ENCODE data around the gene NTF3. TPM values are rescaled to one million over a fixed set of nuclear protein-coding genes. Genes with fewer than 3 reads are reported as not detected.

NTF3 gene
- total RNA-seq, 1 experiment from 2014 or later, result 16.9 TPM

DNA sequence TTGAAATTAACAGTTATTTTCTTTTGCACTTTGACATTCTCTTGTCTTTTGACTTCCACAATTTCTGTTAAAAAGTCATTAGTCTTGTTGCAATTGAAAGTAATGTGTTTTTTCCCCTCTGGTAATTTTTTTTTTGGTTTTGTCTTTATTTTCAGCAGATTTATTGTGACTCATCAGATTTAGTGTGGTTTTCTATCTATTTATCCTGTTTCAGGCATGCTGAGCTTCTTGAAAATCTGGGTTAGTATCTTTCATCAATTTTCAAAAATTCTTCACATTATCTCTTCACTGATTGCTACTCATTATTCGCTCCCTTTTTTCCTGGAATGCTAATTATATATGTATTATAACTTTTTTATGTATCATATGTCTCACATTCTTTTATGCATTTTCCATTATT, 15.3 kb upstream of the NTF3 start:
- Histone ChIP-seq H3K36me3 (no peaks in the 10 kb centered on the region), H3K4me1 (peaks cover 8% of the 10 kb centered on the region; the same call in 1 of the 2 replicates), H3K27ac (no peak overlapping the region), H3K27me3 (no peaks in the 10 kb centered on the region), H3K9me3 (replicated peaks) (no peaks in the 10 kb centered on the region; the same call in 1 of the 2 replicates), H3K4me3 (no peak overlapping the region)
- no peak for DNase-seq

DNA sequence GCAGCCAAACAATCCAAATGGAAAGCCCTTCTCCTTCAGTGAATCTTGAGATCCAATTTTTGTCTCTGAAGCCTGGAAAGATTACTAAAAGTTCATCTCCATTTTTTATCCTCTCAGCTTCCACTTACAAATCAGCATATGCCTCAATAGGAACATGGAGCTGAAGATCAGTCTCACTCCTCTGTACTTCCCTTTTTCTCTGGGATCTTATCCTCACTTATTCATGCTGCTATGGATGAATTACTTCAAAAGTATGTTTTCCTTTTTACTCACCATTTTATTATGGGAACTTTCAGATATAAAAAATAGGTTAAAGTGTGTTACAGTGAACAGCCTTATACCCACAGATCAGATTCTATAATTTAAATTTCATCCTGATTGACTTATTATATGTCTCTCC, 14.4 kb upstream of the NTF3 start:
- H3K27me3 ChIP-seq, result no peaks in the 10 kb centered on the region
- H3K4me1 ChIP-seq, result peaks cover 8% of the 10 kb centered on the region; the same call in 1 of the 2 replicates
- no peak for DNase-seq
- no peaks in the 10 kb centered on the region for H3K9me3 ChIP-seq (replicated peaks)
- no peak overlapping the region for H3K27ac ChIP-seq
- H3K4me3 ChIP-seq, result no peak overlapping the region
- H3K36me3 ChIP-seq, result no peaks in the 10 kb centered on the region

DNA sequence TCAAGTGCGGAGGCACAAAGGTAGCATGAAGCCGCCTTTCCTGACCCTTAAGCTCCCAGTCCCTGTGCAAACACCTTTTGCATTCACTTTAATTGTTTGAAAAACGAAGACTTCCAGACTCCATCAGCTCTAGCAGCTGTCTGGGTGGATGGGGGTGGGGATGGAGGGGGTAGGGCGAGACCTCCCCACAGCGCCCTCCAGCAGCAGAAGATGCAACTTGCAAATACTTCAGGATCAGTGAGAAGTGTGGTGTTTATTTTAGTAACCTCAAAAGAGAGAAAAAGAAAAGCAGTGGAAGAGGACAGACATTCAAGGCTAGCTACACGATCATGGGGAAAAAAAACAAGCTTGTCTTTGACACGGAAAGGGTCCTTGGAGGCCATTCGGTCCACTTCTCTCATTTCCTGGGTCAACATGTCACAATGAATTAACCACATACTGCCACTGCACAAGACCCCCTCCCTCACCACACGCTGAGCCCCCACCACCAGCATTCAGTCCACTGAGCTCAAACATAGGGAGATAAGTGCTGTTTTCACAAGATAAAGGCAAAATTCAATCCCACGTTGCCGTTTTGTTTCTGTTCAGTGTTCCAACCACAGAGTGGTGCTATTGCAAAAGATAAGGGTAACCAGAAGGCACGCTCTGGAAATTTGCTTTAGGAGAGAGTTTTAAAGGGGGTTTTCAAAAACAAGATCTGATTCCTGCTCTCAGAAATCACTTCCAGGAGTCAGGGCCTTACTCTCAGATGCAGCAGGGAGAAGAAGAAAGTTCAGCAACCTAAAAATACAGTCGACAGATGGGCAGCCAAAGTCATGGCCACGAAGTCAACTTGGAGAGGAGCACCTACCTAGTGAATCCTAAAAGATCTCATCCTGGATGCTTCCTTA, 3.3 kb upstream of the NTF3 start:
- Histone ChIP-seq H3K27me3 (no peaks in the 10 kb centered on the region), H3K27ac (peak overlapping the region; percentile 48; the same call in 1 of the 2 replicates), H3K4me1 (peaks cover 13% of the 10 kb centered on the region), H3K4me3 (peak overlapping the region; percentile 35), H3K36me3 (no peaks in the 10 kb centered on the region), H3K9me3 (replicated peaks) (no peaks in the 10 kb centered on the region)
- peak; percentile 68 to 79 for DNase-seq

DNA sequence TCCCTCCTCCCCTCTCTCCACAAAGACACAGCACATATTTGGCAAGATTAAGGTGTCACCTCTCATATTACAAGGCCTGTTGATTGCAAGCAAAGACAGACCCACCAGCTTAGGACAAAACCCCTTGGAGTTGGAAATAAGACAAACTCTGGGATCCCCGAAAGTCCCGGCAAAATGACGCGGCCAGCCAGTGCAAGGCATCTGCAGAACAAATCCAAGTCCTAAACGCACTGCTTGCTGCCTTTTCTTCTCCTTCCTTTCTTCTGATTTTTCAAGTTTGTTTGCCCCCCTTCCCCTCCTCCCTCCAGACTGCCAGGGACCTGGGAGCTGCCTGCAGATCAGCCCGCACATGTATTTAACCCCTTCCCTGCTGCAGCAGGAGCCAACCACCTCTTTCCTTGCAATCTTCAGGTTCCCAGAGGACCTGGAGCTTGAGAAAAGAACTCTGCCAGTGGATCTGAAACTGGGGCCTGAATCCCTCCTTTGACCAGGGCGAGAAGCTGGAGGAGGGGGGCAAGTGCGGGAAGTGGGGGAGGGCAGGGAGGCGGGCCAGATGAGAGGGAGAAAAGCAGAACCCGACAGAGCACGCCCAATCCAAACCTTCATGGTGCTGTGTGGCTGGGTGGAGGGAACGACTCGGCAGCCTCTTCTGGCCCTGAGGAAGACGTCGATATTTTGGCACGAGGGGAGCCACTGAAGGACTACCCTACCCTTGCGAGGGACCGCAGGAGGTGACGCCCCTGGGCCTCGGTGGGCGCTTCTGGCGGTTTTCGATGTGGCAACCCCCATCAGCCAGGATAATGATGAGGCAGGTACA, 2.0 kb upstream of the NTF3 start:
- no peaks in the 10 kb centered on the region for H3K36me3 ChIP-seq
- H3K27ac ChIP-seq, result no peak overlapping the region
- peak; percentile 45 to 57 for DNase-seq
- peaks cover 16% of the 10 kb centered on the region for H3K4me1 ChIP-seq
- no peaks in the 10 kb centered on the region for H3K27me3 ChIP-seq
- H3K4me3 ChIP-seq, result peak overlapping the region; percentile 90
- H3K9me3 ChIP-seq (replicated peaks), result no peaks in the 10 kb centered on the region

DNA sequence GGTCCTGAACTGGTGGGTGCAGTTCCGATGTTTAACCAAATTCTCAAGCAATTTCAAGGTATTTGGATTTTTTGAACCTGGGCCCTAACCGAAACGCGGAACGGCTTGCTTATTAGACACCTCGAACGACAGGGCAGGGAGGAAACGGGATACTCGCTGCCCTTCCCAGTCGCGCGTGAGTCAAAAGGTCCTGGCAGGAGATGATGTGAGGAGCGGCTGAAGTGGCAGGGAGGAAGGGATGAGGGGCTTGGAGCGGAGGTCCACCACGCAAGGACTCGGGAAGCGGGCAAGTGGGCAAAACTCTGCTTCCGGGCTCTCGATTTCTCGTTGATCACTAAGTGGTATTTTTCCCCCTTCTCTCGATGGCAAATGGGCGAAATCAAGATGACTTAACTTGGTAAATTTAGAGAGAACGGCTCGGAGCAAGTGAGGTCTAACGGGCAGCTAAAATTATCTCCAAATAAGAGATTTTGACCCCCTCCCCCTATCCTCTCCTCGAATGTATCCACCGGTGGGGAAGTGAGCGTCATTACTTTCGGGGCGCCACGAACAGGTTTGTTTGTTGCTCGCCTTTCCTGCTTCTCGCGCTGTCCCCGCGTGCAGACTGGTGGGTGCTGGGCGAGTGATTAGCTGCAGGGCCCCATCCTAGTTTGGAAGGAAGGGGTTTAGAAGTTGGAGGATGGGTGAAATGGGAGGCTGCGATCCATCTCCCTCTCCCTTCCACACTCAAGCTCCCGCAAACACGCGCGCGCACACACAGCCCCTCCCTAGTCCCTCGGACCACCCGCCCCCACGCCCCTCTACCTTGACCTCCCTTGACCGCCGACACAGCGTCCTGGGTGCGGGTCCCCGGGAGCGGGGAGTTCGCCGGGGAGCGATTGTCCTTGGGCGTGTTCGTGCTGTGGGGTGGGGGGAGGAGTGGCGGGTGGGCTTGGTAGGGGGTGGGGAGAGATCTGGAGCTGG, 986 bp upstream of the NTF3 start:
- Histone ChIP-seq H3K27me3 (no peaks in the 10 kb centered on the region), H3K36me3 (no peaks in the 10 kb centered on the region), H3K4me3 (peak overlapping the region; percentile 90), H3K4me1 (peaks cover 16% of the 10 kb centered on the region), H3K27ac (no peak overlapping the region), H3K9me3 (replicated peaks) (no peaks in the 10 kb centered on the region)
- peak in 1 of 2 experiments; percentile 28 for DNase-seq

DNA sequence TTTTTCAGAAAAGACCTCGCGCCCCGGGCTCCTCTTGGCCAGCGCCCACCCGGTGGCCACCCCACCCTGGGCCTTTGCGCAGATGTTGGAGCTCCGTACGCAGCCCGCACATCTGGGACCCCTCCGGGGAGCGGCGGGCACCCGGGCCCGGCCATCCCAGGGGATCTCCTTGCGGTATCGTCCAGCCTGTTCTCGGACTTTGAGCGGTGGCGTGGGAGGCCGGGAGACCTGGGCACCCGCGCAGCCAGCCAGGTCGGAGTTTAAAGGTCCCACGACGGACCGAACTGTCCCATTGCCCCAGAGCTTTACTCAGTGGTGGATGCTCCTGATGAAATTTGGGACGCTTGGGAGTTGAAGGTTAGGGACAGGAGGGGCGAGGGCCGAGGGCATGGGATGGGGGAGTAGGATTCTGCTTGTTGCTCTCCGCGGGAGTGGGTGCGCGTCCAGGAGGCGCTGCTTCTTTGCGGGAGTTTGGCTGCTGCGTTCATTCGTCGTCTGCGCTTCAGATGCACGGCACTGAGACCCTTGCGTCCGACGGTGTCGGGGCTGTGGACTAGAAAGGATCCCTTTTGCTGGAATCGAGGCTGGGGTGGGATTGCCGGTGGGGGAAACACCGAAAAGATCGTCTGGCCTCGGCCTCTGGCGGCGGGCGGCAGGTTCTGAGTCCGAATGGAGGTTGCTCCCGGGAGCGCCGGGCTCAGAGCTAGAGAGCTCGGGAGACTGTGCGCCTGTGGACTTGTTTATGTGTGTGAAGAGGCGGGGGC, 1.4 kb downstream of the NTF3 start:
- Histone ChIP-seq H3K27me3 (no peaks in the 10 kb centered on the region), H3K36me3 (no peaks in the 10 kb centered on the region; the same call in 1 of the 2 replicates), H3K4me3 (peak overlapping the region; percentile 90), H3K27ac (peak overlapping the region; percentile 77; the same call in 1 of the 2 replicates), H3K4me1 (peaks cover 12% of the 10 kb centered on the region), H3K9me3 (replicated peaks) (no peaks in the 10 kb centered on the region)
- peak; percentile 33 to 46 for DNase-seq

DNA sequence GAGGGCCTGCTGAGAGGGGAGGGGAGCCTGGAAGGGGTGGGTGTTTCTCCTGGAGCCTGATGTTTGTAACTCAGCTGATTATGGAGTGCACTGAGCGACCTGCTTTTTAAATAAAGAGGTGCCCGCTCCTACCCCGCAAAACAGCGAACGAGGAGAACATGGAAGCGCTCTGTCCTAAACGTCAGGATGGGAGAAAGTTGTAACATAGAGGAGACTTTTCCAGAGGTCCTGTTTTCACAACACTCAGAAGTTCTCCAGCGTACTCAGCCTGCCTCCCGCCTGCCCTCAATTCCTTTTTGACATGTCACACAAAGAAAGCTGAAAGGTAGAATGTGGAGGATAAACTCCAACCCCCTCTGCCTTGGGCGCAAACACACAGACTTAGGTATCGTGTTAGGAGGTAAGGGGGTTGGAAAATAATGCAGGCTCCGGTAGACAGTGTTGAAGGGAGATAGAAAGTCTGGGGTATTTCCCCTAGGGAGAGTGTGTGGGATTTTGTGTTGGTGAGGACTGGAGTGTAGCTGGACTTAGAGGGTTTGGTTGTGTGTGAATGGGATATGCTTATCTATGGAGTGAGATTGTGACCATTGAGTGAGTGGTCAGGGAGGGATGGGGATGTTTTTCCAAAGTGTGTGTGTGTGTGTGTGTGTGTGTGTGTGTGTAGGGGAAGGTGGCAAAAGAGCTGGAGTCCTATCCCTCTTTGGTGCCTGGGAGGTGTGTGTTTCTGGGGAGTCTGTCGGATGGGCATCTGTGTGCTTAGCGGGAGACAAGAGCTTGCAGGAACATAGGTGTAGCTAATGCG, 2.1 kb downstream of the NTF3 start:
- Histone ChIP-seq H3K4me3 (peak overlapping the region; percentile 90), H3K27me3 (no peaks in the 10 kb centered on the region), H3K4me1 (peaks cover 12% of the 10 kb centered on the region), H3K9me3 (replicated peaks) (no peaks in the 10 kb centered on the region), H3K27ac (no peak overlapping the region), H3K36me3 (no peaks in the 10 kb centered on the region; the same call in 1 of the 2 replicates)
- no peak for DNase-seq

DNA sequence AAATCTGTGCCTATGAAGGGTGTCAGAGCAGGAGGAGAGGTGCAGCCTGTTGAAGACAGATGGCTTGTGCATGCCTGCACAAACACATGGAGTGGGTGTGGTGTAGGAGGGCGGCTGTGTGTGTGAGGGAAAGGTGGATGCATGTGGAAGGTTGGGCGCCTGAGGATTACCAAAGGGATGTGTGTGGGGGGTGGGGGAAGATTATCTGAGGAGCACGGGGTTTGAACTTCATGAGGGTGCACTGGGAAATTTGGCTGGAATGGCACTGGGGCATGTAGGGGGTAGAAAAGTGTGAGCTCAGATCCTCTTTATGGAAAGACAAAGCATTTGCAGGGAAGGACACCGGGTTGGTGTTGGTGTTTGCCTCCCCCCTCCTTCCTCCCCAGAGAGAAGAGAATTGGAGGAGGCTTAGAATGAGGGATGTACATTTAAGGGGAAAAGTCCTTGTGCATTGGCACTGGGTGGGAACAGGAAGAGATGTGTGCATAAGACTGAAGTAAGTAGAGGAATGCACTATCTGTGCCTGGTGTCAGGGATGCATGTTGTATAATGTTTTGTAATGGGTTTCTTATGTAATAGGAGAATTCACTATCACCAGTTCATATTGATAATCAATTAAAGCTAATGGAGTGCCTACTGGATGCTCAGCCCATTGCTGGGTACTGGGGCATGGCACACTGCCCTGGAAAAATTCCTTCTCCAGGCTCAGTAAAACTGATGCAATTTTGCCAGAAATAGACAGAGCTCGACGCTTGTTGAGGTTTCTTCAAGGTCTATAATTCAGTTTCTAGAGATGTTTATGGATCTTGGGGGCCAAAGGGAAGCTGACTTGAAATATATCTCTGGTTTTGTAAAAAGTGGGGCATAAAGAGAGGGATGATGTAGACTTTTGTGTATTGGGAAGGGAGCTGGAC, 3.0 kb downstream of the NTF3 start:
- H3K4me1 ChIP-seq, result peaks cover 4% of the 10 kb centered on the region
- DNase-seq, result no peak
- no peaks in the 10 kb centered on the region for H3K9me3 ChIP-seq (replicated peaks)
- no peak overlapping the region for H3K27ac ChIP-seq
- H3K4me3 ChIP-seq, result no peak overlapping the region
- no peaks in the 10 kb centered on the region; the same call in 1 of the 2 replicates for H3K36me3 ChIP-seq
- no peaks in the 10 kb centered on the region for H3K27me3 ChIP-seq

DNA sequence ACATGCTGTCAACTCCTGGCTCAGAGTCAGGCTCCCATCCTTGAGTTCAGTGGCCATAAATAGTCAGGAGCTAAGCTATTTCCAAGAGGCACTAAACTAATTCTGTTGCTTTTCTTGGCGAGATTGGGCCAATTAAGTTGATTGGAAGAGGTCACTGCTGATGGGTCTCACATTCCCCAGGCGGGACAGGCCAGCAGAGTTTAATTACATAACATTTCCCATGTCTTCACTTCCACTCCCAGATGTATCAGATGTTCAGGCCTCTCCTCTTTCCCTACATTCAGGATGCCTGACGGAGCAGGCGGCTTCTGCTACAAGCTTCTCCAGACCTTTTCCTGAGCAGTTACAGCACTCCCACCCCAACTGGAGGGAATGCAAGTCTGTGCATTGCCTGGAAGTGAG, 5.3 kb downstream of the NTF3 start:
- no peaks in the 10 kb centered on the region for H3K27me3 ChIP-seq
- no peaks in the 10 kb centered on the region for H3K9me3 ChIP-seq (replicated peaks)
- DNase-seq, result no peak
- H3K4me1 ChIP-seq, result peaks cover 24% of the 10 kb centered on the region
- H3K27ac ChIP-seq, result no peak overlapping the region
- H3K36me3 ChIP-seq, result no peaks in the 10 kb centered on the region; the same call in 1 of the 2 replicates
- H3K4me3 ChIP-seq, result no peak overlapping the region

DNA sequence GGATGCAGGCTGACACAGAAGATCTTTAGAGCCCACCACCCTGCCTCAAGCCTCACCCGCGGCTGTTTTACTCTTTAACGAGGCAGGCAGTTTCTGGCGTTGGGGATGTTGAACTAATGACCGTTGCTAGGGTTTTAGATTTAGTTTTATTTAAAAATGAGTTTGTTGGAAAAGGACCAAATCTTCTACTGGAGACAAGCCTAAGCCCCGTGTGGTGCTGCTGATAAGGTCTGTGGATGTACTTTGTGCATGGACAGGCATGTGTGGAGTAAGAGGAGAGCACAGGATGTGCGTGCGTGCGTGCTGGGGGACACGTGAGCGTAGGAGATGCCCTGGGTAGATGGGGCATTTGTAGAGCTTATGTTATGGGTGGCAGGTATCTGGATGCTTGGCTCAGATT, 5.7 kb downstream of the NTF3 start:
- peaks cover 26% of the 10 kb centered on the region for H3K4me1 ChIP-seq
- H3K27me3 ChIP-seq, result no peaks in the 10 kb centered on the region
- DNase-seq, result no peak
- no peaks in the 10 kb centered on the region; the same call in 1 of the 2 replicates for H3K36me3 ChIP-seq
- no peak overlapping the region for H3K4me3 ChIP-seq
- no peak overlapping the region for H3K27ac ChIP-seq
- no peaks in the 10 kb centered on the region for H3K9me3 ChIP-seq (replicated peaks)

DNA sequence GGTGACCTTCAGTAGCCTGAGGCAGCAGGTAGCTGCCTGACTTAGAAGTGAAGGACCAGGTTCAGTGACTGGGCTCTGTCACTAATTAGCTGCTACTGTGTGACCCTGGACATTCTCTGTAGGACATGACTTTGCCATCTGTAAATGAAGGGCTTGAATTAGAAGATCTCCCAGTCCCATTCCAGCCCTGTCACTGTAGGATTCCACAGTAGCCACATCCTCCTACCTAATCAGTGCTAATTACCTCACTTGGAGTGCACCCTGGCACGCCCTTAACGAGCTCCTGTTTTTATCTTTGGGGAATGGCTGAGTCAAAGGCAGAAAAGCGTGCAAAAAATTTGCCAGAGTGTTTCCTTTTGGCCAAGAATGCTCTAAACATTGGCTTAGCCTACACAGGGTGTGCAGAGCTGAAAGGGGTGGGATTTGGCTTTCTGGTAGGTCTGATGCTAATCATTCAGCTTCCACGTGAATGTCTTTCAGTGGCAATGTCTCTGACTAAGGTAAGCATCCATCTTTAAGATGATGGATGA, 6.8 kb downstream of the NTF3 start:
- H3K4me1 ChIP-seq, result peaks cover 26% of the 10 kb centered on the region
- DNase-seq, result no peak
- H3K9me3 ChIP-seq (replicated peaks), result no peaks in the 10 kb centered on the region
- no peaks in the 10 kb centered on the region; the same call in 1 of the 2 replicates for H3K36me3 ChIP-seq
- no peak overlapping the region for H3K4me3 ChIP-seq
- no peaks in the 10 kb centered on the region for H3K27me3 ChIP-seq
- no peak overlapping the region for H3K27ac ChIP-seq

DNA sequence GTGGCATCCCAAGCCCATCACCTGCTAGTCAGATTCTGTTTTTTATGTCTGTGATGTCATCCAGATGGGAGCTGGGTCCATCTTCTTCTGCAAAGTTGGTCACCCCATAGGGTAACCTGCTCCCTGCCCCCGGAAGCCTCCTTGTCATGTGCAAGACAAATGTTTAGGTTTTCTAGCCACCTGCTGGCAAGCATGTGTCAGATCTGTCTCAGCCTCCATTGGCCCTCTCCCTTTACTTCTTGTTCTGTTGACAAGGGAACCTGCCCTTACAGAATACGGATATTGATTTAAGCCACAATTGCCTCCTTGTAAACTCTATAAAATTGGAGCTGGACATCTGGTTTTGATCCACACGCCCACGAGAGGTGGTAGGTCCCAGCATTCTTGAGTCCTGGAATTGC, 7.5 kb downstream of the NTF3 start:
- Histone ChIP-seq H3K27me3 (no peaks in the 10 kb centered on the region), H3K4me1 (peaks cover 28% of the 10 kb centered on the region), H3K9me3 (replicated peaks) (no peaks in the 10 kb centered on the region), H3K36me3 (no peaks in the 10 kb centered on the region; the same call in 1 of the 2 replicates), H3K4me3 (no peak overlapping the region), H3K27ac (no peak overlapping the region)
- no peak for DNase-seq
